Mesodermal cell (in vitro differentiated cells): ENCODE results near the gene NEUROG3. TPM values are rescaled to one million over a fixed set of nuclear protein-coding genes. Genes with fewer than 3 reads are reported as not detected.

ENCODE experiments used
- H3K27ac ChIP-seq: 2 replicates; pipeline ENCODE4 v1.7.0; 2013; ENCODE audit warnings: mild to moderate bottlenecking, low read depth, low read length, moderate library complexity; ENCODE audit not compliant: severe bottlenecking
- H3K36me3 ChIP-seq: 2 replicates; pipeline ENCODE4 v1.7.1; 2013; ENCODE audit warnings: mild to moderate bottlenecking, low read length, moderate library complexity; ENCODE audit not compliant: control insufficient read depth, insufficient read depth
- H3K4me1 ChIP-seq: one replicate; pipeline ENCODE4 v1.7.1; 2013; ENCODE audit warnings: mild to moderate bottlenecking, low read length; ENCODE audit not compliant: insufficient read depth, control insufficient read depth, poor library complexity, severe bottlenecking
- H3K4me3 ChIP-seq: 2 replicates; pipeline ENCODE4 v1.7.0; 2013; ENCODE audit warnings: low read length, control low read depth, mild to moderate bottlenecking; ENCODE audit not compliant: insufficient read depth, poor library complexity, severe bottlenecking; ENCODE audit errors: extremely low read depth
- H3K9me3 ChIP-seq: 2 replicates; pipeline ENCODE4 v1.7.1; 2013; ENCODE audit warnings: mild to moderate bottlenecking, low read length, moderate library complexity; ENCODE audit not compliant: control insufficient read depth
- WGBS, 2 experiments: methylation state at CpG; one replicate each; pipeline ENCODE4 v1.1.5; 2013; ENCODE audit warnings: missing lambda C conversion rate in 2 of 2; ENCODE audit not compliant: insufficient coverage in 2 of 2; 5-methylcytosine and 5-hydroxymethylcytosine counted together
- polyA plus RNA-seq, 2 experiments: library from polyadenylated mRNA; stranded (reverse); fragments of 50-300 nt; gene quantifications; one replicate each; pipeline ENCODE4 v1.2.3, GENCODE V29; 2013

NEUROG3 gene, protein sequence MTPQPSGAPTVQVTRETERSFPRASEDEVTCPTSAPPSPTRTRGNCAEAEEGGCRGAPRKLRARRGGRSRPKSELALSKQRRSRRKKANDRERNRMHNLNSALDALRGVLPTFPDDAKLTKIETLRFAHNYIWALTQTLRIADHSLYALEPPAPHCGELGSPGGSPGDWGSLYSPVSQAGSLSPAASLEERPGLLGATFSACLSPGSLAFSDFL
- polyA plus RNA-seq (2013, experiment 1 of 2), result not detected
- not detected for polyA plus RNA-seq (2013, experiment 2 of 2)

DNA sequence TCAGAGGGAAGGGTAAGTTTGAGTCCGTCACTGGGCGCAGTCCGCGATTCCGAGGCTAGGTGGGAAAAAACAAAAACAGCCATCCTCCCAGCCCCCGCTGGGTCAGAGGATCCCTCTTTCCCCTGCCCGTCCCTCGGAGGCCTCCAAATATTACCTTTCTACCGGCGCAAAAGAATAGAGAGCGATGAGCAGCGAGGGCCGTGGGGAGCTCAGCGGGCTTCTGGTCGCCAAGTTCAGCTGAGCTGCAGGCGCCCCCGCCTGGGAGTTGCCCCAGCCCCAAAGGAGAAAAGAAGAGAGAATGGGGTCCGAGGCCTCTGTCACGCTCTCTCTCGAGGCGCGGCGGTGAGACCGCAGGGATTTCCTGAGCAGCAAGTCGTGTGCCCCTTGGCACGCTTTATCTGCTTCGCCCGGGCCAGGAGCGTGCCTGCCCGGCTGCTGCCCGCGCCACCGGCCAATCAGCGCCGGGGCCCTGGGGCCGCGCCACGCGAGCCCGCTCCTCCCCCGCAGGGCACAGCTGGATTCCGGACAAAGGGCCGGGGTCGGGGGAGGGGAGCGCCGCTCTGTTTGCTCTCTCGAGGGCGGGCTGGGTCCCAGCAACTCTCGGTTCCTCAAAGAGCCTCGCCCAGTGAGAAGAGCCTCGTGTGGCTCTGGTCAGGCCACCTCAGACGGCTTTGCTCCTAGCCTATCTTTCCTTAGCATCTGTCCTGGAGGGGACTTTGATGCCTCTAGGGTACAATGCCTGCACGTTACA lies at the start of gene NEUROG3:
Gene NEUROG3, minus strand, starts transcription at position 367 of the 751 bp plus-strand sequence. CDS start 379 bp downstream, outside the sequence.
- H3K36me3 ChIP-seq, result no peaks in the 10 kb centered on the region
- H3K9me3 ChIP-seq, result no peaks in the 10 kb centered on the region
- 0 to 1% methylated on average over 43 to 44 of the region's 53 CpGs for WGBS, 2 experiments
- H3K27ac ChIP-seq, result no peak within 1 kb of the TSS
- peak within 1 kb of the TSS; percentile 11 for H3K4me3 ChIP-seq
- H3K4me1 ChIP-seq, result peaks cover 12% of the 10 kb centered on the region

DNA sequence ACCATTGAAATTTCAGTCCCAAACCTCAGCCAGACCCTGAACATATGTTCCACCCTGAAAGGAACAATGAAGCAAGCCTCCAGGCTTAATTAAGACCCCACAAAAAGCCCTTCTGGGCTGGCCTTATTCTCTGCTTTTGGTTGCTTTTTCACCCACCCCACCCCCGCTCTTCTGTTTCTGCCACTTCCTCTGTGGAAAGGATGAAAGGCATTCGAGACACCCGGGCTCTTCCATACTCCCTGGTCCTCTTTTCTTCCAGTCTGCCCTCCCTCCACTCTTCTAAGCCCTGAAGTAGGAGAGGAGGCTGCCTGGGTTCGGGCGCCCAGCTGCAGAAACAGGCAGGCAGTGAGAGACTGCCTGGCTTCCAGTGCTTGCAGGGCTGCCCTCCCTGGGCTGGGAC lies 47.4 kb upstream of the NEUROG3 start:
- 80 to 84% methylated on average over 2 of the region's 5 CpGs for WGBS, 2 experiments
- Histone ChIP-seq H3K4me3 (no peak overlapping the region), H3K4me1 (no peaks in the 10 kb centered on the region), H3K9me3 (no peaks in the 10 kb centered on the region), H3K27ac (no peak overlapping the region), H3K36me3 (no peaks in the 10 kb centered on the region)

DNA sequence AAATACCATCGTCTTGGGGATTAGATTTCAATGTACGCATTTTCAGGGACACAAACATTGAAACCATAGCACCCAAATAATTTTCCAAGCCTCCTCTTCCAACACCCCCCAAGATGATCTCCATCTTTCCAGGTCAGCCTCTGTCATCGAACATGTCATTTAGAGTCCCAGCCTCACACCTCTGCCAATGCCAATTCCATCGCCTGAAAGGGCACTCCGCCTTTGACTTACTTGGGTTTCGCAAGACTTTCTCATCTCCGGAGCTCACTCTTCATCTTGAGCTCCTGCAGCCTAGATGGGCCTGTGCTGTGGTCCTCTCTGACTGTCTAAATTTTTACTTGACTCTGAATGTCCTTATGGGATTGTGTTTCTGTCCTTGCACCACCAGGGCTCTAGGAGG lies 46.4 kb upstream of the NEUROG3 start:
- Histone ChIP-seq H3K4me3 (no peak overlapping the region), H3K9me3 (no peaks in the 10 kb centered on the region), H3K27ac (no peak overlapping the region), H3K36me3 (no peaks in the 10 kb centered on the region), H3K4me1 (no peaks in the 10 kb centered on the region)
- 84 to 89% methylated on average over 4 to 7 of the region's 7 CpGs for WGBS, 2 experiments

DNA sequence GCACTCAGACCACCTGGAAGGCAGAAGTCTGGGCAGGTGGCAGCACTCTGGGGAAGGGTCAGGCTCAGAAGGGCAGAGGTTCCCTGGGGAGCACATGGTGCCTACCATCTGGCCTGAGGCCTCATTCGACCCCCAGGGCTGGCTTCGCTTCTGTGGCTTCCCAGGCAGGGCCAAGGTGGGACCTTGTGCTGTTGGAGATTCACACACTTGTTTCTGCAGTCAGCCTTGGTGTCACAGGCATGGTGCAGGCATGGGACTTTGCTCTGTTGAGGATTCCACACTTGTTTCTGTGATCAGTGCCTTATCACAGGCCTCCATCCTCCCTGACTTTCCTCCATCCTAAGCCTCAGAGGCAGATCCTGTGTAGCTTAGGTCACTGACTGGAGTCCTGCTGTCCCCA lies 45.5 kb upstream of the NEUROG3 start:
- H3K4me1 ChIP-seq, result no peaks in the 10 kb centered on the region
- H3K4me3 ChIP-seq, result no peak overlapping the region
- H3K9me3 ChIP-seq, result peaks cover 5% of the 10 kb centered on the region
- no peak overlapping the region for H3K27ac ChIP-seq
- H3K36me3 ChIP-seq, result no peaks in the 10 kb centered on the region
- 86 to 91% methylated on average over 2 of the region's 2 CpGs for WGBS, 2 experiments

DNA sequence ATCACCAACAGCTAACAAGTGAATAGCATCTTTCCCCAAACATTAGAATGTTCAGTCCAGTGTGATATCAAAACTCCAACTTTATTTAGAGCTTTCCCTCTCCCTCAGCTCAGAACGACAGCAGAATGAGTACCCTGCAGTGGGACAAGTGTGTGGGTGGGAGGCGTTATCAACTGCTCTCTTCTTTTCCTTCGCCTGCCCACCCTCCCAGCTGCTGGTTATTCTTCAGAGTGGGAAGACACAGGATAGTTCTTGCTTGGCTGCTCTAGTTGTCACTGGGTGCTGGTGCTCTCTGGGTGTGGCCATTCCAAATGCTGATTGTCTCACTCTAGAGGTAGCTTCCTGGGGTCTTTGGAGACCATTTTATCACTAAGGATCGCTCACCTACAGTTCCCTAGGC lies 43.1 kb upstream of the NEUROG3 start:
- 69 to 100% methylated on average over 1 of the region's 4 CpGs for WGBS, 2 experiments
- no peaks in the 10 kb centered on the region for H3K36me3 ChIP-seq
- H3K4me1 ChIP-seq, result no peaks in the 10 kb centered on the region
- H3K4me3 ChIP-seq, result no peak overlapping the region
- H3K9me3 ChIP-seq, result peaks cover 5% of the 10 kb centered on the region
- no peak overlapping the region for H3K27ac ChIP-seq

DNA sequence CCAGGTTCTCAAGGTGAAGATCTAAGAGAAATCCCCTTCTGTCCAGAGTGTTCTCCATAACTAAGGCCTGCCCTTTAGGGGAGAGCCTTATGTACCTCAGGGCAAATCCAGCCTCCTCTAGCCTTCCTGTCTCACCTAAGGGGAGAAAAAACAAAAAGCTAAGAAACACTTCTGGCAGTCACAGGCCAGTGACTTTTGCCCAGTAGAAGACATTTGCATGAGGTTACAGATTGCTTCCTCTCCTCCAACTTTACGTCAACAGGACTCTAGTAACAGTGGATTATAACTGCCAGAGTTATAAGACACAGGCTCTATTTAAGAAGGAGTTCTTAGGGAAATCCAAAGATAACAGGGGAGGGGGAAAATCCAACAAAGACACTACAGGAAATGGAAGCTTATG lies 40.9 kb upstream of the NEUROG3 start:
- H3K27ac ChIP-seq, result no peak overlapping the region
- no peaks in the 10 kb centered on the region for H3K36me3 ChIP-seq
- no peaks in the 10 kb centered on the region for H3K4me1 ChIP-seq
- peaks cover 5% of the 10 kb centered on the region for H3K9me3 ChIP-seq
- H3K4me3 ChIP-seq, result no peak overlapping the region
- no CpG with 5 or more reads among the region's 1 CpG for WGBS, 2 experiments

DNA sequence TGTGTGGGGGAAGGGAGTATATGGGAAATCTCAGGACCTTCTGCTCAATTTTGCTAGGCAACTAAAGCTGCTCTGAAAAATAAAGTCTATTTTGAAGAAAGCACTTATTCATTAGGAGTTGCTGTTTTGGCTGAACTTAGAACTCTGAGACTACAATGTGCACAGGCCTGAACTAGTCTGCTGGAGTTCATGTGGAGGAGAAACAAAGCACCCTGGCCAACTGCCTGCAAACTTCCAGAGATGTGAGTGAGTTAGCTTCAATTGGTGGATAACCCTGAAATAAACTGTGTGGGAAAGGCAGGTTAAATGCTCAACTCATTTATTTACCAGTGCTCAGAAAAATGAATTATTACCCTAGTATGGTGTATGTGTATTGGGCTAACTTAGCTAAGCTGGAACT lies 39.5 kb upstream of the NEUROG3 start:
- Histone ChIP-seq H3K4me3 (no peak overlapping the region), H3K9me3 (peaks cover 5% of the 10 kb centered on the region), H3K27ac (no peak overlapping the region), H3K4me1 (no peaks in the 10 kb centered on the region), H3K36me3 (no peaks in the 10 kb centered on the region)

DNA sequence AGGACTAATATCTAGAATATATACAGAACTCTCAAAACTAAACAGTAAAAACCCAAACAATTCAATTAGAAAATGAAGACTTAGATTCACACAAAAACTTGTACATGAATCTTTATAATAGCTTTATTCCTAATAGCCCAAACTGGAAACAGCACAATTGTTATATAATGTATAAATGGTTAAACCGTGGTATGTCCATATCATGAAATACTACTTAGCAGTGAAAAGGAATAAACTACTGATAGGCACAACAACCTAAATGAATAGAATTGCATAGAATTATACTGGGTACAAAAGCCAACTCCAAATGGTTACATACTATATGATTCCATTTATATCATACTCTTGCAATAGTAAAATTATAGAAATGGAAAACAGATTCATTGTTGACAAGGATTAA lies 35.9 kb upstream of the NEUROG3 start:
- Histone ChIP-seq H3K4me3 (no peak overlapping the region), H3K9me3 (peaks cover 1% of the 10 kb centered on the region), H3K36me3 (no peaks in the 10 kb centered on the region), H3K27ac (no peak overlapping the region), H3K4me1 (no peaks in the 10 kb centered on the region)
- no CpG with 5 or more reads among the region's 1 CpG for WGBS, 2 experiments

DNA sequence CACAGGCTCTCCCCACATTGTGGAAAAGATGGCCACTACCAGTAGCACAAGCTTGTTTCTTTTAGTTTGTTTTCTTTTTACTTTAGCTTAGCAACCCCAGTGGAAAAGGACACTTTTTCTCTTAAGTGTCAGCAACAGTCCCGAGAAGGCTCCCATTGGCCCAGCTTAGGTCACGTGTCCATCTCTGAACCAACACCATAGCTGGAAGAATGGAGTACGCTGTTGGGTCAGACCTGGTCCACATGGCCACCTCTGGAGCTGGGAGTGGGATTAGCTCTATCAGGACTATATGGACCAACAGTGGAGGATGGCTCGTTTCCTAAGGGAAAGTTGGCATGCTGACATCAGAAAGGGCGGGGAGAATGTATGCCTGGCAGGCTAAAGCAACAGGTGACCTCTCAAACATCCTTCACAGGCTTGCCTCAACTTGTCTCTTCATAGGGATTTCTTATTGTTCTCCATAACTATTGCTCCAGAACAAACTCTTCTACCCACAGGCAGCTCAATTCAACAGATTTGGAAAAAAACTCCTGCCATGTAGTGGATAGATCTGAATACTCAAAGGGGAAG lies 27.6 kb upstream of the NEUROG3 start:
- Histone ChIP-seq H3K27ac (no peak overlapping the region), H3K36me3 (no peaks in the 10 kb centered on the region), H3K9me3 (no peaks in the 10 kb centered on the region), H3K4me3 (no peak overlapping the region), H3K4me1 (no peaks in the 10 kb centered on the region)
- 87 to 94% methylated on average over 5 of the region's 5 CpGs for WGBS, 2 experiments

DNA sequence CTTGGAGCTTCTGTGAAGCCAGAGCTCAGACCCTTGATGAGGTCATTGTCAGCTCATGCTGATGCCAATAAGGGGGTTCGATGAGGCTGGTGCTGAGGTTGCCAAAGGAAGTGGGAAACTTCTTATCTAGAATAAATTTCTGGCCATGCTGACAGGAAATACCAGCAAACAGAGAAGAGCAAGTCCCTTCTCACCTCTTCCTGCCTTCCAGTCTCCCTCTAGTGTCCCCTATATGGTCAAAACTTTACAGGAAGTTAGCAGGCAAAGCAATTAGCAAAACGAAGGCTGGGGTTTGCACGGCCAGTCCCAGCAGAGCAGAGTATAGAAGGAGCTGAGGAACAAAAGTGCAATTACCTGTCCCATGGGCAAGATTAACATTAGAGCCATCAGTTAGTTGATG lies 15.1 kb upstream of the NEUROG3 start:
- Histone ChIP-seq H3K9me3 (no peaks in the 10 kb centered on the region), H3K4me3 (no peak overlapping the region), H3K36me3 (no peaks in the 10 kb centered on the region), H3K27ac (no peak overlapping the region), H3K4me1 (no peaks in the 10 kb centered on the region)
- 17 to 32% methylated on average over 2 of the region's 3 CpGs for WGBS, 2 experiments

DNA sequence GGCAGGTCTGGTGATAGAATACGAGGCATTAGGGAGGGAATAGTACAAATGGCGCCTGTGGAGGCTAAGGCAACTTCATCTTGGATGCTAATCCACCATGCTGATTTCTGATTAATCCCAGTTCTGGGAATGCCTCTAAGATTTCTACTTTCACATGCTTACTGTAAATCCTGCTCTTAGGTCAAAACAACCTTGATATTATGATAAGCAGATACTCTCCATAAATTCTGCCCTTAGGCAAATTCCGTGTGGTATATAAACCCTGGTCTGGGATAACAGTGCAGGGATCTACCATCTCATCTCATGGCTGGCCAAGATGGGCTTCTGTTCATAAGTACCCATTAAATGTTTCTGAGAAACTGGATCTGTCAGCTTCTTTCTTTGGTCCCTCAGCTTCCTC lies 11.4 kb upstream of the NEUROG3 start:
- no peaks in the 10 kb centered on the region for H3K36me3 ChIP-seq
- no peak overlapping the region for H3K27ac ChIP-seq
- no peaks in the 10 kb centered on the region for H3K4me1 ChIP-seq
- 78 to 100% methylated on average over 2 to 3 of the region's 3 CpGs for WGBS, 2 experiments
- H3K4me3 ChIP-seq, result no peak overlapping the region
- H3K9me3 ChIP-seq, result no peaks in the 10 kb centered on the region
